HG03159 (cell line): ENCODE results near the gene HCFC1.

Source experiments
- ATAC-seq: cut with Tn5 transposase; IDR thresholded peaks from one replicate; pipeline ENCODE4 v1.9.1; 2021; ENCODE audit warnings: mild to moderate bottlenecking, moderate library complexity; ENCODE audit not compliant: unreplicated experiment

The HCFC1 gene

DNA sequence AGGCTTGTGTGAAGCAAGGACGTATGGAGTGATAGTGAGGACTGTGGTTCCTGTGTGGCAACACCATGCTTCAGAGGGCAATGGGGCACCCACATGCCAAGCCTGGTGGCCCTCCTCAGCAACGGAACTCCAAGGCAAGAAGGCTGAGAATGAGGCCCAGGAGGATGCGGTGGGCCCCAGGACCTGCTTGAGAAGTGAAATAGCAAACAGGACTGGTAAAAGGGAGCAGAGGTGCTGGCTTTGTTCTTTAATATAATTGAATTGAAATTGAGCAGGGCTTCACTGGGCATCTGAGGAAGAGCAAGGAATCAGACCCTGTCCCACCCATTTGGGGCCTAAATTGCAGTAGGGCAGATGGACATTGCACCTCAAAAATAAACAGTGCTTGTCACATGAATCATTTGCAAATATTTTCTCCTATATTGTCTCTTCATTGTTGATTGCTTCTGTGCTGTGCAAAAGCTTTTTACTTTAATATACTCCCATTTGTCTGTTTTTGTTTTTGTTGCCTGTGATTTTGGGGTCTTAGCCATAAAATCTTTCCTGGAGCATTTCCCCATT is 3.2 kb upstream of the HCFC1 start:
- no peak for ATAC-seq

- no peak for ATAC-seq
Measured at GRCh38 chrX:153974003-153974725, 2.5 kb upstream of the HCFC1 start.

GRCh38 chrX:153973127-153974002 is 1.7 kb upstream of the HCFC1 start:
- ATAC-seq, result no peak

DNA sequence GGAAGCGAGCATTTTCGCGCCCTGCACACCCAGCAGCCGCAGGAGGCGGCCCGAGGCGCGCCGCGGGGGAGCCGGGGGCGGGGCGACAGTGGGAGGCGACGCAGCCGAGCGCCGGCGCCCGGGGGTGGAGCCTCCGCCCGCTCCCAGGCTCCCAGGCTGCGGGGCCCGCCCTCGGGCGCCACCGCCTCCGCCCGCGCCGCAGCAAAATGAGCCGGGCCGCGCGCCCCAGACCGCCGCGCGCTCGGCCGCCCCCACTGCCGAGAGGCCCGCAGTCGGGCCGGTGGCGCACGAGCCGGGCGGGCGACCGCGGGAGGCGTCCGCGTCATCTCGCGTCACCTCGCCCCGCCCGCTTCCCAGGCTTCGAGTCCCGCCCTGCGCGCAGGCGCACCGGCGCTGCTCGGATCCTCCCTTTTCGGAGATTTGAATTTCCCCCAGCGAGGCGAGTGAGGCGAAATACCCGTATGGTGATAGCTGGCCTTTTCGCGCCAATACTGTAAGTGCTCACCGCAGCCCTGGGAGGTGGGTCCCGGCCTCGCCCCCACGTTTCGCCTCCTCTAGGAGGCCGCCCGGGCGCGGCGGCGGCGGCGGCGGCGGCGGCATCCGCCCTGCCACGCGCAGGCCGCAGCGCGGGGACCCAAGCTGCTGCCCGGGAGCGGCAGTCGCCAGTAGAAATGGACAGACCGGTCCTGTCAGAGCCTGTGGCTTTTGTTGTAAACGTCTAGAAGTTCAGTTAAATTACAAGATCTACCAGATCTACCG is 929 bp upstream of the HCFC1 start, which contains the start of gene TMEM187:
Gene TMEM187 (plus strand): TSS at position 387 of the 759 bp plus-strand sequence. CDS start 9,309 bp downstream, outside the sequence.
- ATAC-seq, result peak; percentile 46

GRCh38 chrX:153971124-153971449 is 531 bp downstream of the HCFC1 start:
- ATAC-seq, result peak; percentile 35

DNA sequence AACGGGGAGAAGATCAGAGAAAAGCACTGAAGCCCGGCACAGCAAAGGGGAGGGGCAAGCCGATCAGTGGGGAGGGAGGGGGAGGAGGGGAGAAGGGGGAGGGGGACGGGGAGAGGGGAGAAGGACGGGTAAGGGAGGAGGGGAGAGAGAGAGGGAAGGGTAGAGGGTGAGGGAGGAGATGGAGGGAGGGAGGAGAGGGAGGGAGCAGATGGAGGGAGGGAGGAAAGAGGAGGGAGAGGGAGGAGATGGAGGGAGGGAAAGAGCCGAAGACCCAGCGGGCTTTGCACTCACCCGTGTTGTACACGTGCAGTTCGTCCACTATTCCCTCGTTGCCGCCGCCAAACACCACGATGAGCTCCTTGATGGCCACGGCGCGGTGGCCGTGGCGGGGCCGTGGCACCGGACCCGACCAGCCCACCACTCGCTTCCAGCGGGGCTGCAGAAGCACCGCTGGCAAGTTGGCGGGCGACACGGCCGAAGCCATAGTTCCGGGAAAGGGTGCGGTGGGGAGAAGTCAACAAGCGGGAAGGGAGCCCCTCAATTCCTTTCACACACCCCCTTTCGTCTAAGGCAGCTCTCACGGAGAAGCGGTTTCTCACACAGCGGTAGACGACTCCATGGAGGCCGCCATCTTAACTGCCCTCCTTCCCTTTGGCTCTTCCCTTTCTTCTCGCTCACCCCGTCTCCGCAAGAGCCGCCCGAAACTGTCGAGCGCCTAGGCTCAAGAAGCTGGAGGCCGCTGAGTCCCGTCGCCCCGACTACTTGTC is 1.1 kb downstream of the HCFC1 start:
- peak; percentile 2 for ATAC-seq

GRCh38 chrX:153969904-153970356 is 1.7 kb downstream of the HCFC1 start:
- no peak for ATAC-seq

GRCh38 chrX:153969125-153969903 is 2.3 kb downstream of the HCFC1 start:
- no peak for ATAC-seq

GRCh38 chrX:153968754-153969124 is 2.9 kb downstream of the HCFC1 start:
- ATAC-seq, result no peak

GRCh38 chrX:153968255-153968654 is 3.4 kb downstream of the HCFC1 start:
- ATAC-seq, result no peak

- ATAC-seq, result no peak
Measured at GRCh38 chrX:153967536-153968224, 3.9 kb downstream of the HCFC1 start.

DNA sequence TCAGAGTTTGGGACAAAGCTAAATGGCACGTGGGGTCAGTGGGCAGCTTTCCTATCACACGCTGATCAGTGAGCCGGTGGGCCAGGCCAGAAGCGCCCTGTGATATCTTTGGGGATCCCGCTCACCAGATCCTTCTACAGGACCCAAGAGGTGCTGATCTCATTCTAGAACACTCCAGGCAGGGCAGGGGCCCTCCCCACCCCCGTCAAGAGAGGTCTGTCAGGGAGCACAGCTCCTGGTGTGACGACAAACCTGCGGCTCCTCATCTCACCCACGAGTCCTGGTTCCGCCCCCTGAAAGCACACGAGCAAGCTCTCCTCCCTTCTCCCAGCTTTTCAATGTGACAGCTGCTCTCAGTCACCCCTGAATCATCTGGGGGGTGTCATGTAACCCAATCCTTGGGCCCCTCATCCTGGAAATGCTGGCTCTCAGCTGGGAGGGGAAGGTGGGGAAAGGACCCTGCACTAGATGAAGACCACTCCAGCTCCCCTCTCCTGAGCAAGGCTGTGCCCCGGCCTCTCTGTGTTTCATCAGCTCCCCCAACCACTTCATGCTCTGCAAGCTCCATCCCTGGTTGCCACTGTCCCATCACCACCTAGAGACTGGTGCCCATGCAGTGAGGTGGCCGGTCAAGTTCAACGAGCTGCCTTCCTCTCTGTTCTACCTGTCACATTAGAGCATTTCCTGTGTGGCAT is 4.6 kb downstream of the HCFC1 start:
- no peak for ATAC-seq

DNA sequence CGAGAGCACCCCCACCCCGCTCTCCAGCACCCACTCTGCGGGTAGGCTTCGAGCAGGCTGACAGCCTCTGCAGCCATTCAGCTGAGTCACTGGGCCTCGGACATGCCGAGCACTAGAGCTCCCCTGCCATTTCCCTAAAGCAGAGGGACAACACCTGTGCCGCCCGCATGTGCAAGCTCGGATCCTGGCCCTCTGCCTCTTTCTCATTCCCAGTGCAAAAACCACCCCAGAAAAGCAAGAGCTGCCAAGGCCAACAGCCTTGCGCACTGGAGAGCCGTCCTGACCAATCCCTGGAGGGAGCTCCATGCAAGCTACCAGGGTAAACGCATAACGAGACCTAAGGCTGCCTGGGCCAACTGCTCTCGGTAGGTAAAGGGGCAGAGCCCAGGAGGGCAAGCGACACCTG is 5.3 kb downstream of the HCFC1 start:
- no peak for ATAC-seq

DNA sequence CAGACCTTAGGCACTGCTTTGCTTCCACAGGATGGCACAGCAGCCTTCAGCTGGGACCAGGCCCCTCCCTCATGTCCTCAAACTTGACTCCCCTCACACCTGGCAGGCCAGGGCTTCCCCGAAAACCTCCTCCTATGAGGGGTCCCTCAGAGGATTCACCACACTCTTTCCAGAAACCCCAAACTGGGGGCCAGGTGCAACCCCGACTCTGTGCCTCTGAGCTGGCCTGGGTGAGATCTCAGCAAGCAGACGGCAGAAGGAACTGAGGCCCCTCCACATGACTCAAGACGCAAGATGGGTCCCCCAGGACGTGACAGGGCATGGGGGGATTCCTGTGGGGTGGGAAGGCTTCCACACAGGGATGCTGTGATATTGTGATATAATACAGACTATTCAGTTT is 6.2 kb downstream of the HCFC1 start:
- ATAC-seq, result no peak

- ATAC-seq, result no peak
Measured at GRCh38 chrX:153964105-153964504, 7.5 kb downstream of the HCFC1 start.

DNA sequence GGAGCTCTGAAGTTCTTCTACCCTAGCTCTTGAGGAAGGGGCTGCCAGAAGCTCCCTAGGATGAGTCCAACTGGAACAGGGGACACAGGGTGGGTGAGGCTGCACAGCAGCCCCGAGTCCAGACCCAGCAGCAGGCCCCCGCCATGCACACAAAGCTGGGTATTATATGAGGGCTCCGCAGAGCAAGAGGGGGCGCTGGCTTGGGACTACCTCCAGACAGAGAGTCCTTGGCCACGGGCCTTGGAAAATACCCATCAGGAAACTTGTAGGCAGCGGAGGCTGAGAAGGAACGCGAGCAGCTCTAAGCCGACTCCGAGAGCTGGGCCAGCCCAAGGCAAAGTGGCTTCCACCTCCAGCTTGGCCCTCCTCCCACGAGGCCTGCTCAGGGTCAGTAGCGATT is 8.1 kb downstream of the HCFC1 start:
- no peak for ATAC-seq

DNA sequence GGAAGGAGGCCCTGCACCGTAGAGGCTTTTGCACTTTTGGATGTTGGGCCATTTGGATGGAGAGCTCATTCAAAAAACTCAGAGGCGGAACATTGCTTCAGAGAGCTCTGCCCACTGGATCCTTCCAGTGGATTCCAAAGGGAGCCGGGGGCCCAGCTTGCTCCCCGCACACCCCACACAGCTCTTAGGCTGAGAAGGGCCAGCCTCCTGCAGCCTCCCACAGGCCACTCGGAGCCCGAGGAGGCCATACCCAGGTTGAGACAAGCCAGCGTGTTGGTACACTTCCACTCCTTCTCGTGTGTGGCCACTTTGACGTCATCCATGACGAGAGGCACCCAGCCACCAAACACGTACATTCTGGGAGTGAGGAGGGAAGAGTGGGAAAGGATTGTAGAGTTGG is 10.3 kb downstream of the HCFC1 start:
- ATAC-seq, result no peak

DNA sequence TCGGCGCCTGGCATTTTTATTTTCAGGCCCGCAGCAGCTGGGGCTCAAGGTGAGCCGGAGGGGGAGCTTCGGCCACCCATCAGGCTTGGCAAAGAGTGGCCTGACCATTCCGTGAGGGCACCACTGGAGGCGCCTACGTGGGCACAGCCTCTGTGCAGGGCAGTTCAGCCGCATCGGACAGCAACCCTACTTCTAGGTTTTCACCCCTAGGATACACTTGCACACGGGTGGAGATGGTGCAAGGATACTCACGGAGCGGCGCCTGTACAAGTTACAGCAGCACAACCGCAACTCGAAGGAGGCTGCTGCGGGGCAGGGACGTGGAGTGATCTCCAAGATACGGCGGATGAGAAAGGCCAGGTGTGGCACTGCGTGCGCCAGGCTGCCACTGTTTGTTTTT is 10.8 kb downstream of the HCFC1 start:
- no peak for ATAC-seq
